Endothelial cell of umbilical vein (primary cell): ENCODE measurements around the gene LRRN1. TPM values are rescaled to one million over a fixed set of nuclear protein-coding genes. Genes with fewer than 3 reads are reported as not detected.
A peak's percentile ranks its signal among the peaks of the same experiment; 100 is the strongest.

ENCODE experiments used
- BruUV-seq: library from RNA; stranded (reverse); fragments of 400-500 nt; replicated peaks from 2 replicates; lab custom pipeline; 2021; lab: Mats Ljungman, UMichigan
- CTCF ChIA-PET: fragments of 300-600, 350-600 bp; sonication (Branson Sonifier 250); formaldehyde crosslinking; loops from one replicate; lab custom pipeline; 2021; ENCODE audit warnings: antibody characterized with exemption, inconsistent platforms; lab: Charles Lee
- POLR2A ChIA-PET: fragments of 300-600, 350-600 bp; sonication (Branson Sonifier 250); formaldehyde crosslinking; loops from one replicate; lab custom pipeline; 2021; ENCODE audit warnings: antibody characterized with exemption, inconsistent platforms; lab: Charles Lee
- DNase-seq: peaks from one replicate; pipeline ENCODE4 v3.0.0-alpha.2; 2011; ENCODE audit warnings: low read depth, low spot score
- FAIRE-seq: peaks from 2 replicates; lab custom pipeline; 2011; peaks lifted over from hg19 to GRCh38; lab: Jason Lieb, UNC
- H2AFZ ChIP-seq: 2 replicates; pipeline ENCODE4 v1.6.0; 2012; ENCODE audit warnings: low read depth, low read length, control low read depth, inconsistent platforms
- H3K27ac ChIP-seq: 2 replicates; pipeline ENCODE4 v1.5.1; 2011; ENCODE audit warnings: low read depth, mild to moderate bottlenecking, control low read depth, low read length, moderate library complexity; ENCODE audit not compliant: insufficient read depth
- H3K27me3 ChIP-seq, 2 experiments: 2 replicates each; pipeline versions ENCODE4 v1.6.0 to v1.6.1; 2011; ENCODE audit warnings: low read length in 2 of 2, mixed read lengths in 1 of 2; ENCODE audit not compliant: control insufficient read depth in 2 of 2, insufficient read depth in 2 of 2
- H3K36me3 ChIP-seq, 2 experiments: 2 replicates in 1 of 2; 3 replicates in 1 of 2; pipeline ENCODE4 v1.5.1; 2011; ENCODE audit warnings: low read length in 2 of 2, mild to moderate bottlenecking in 1 of 2, moderate library complexity in 1 of 2; ENCODE audit not compliant: control insufficient read depth in 2 of 2, insufficient read depth in 2 of 2; ENCODE audit errors: extremely low read depth in 1 of 2
- H3K4me1 ChIP-seq: 3 replicates; pipeline ENCODE4 v1.5.1; 2011; ENCODE audit warnings: mild to moderate bottlenecking, low read length; ENCODE audit not compliant: control insufficient read depth, insufficient read depth; ENCODE audit errors: extremely low read depth
- H3K4me2 ChIP-seq: 2 replicates; pipeline ENCODE4 v1.6.1; 2011; ENCODE audit warnings: low read length, control low read depth, mixed read lengths; ENCODE audit not compliant: insufficient read depth
- H3K4me3 ChIP-seq, 3 experiments: fragments of 200-600 bp in 1 of 3; sonication (generic), shearing (Covaris generic) in 1 of 3; replicated peaks in 1 of 3; 2 replicates each; pipeline ENCODE4 v1.5.1; 2011 to 2016; ENCODE audit warnings: control low read depth in 3 of 3, low read length in 3 of 3, mild to moderate bottlenecking in 2 of 3, inconsistent platforms in 1 of 3, low read depth in 1 of 3, moderate library complexity in 1 of 3; ENCODE audit not compliant: insufficient read depth in 1 of 3
- H3K79me2 ChIP-seq: 2 replicates; pipeline ENCODE4 v1.6.0; 2012; ENCODE audit warnings: low read length, inconsistent platforms; ENCODE audit not compliant: control insufficient read depth, insufficient read depth
- H3K9ac ChIP-seq: replicated peaks from 2 replicates; pipeline ENCODE3; 2011; ENCODE audit warnings: low read length, control low read depth; ENCODE audit not compliant: insufficient read depth; ENCODE audit errors: extremely low read depth
- H3K9me1 ChIP-seq: replicated peaks from 3 replicates; pipeline ENCODE4 v1.6.0; 2011; ENCODE audit warnings: mild to moderate bottlenecking, low read length; ENCODE audit not compliant: control insufficient read depth, insufficient read depth; ENCODE audit errors: extremely low read depth
- H3K9me3 ChIP-seq: replicated peaks from 2 replicates; pipeline ENCODE4 v1.5.1; 2012; ENCODE audit warnings: low read length, inconsistent platforms; ENCODE audit not compliant: control insufficient read depth, insufficient read depth
- H4K20me1 ChIP-seq: replicated peaks from 2 replicates; pipeline ENCODE3; 2011; ENCODE audit warnings: mild to moderate bottlenecking, low read length; ENCODE audit not compliant: control insufficient read depth, insufficient read depth; ENCODE audit errors: extremely low read depth
- CTCF ChIP-seq, 2 donors: IDR thresholded peaks; 1 replicate in 1 of 2; 2 replicates in 1 of 2; pipeline ENCODE4 v1.5.1; 2011; ENCODE audit warnings: low read length in 2 of 2, mild to moderate bottlenecking in 2 of 2, moderate library complexity in 2 of 2, control low read depth in 1 of 2, inconsistent platforms in 1 of 2, low read depth in 1 of 2; ENCODE audit not compliant: insufficient read depth in 1 of 2; ENCODE audit errors: extremely low read depth in 1 of 2
- EZH2 ChIP-seq: IDR thresholded peaks from 2 replicates; pipeline ENCODE4 v1.6.1; 2012; ENCODE audit warnings: borderline replicate concordance, low read depth, mild to moderate bottlenecking, moderate library complexity, low read length, inconsistent platforms; ENCODE audit not compliant: severe bottlenecking
- FOS ChIP-seq: IDR thresholded peaks from 2 replicates; pipeline ENCODE4 v1.6.1; 2011; ENCODE audit warnings: mild to moderate bottlenecking, low read length, moderate library complexity, borderline replicate concordance; ENCODE audit not compliant: insufficient read depth
- JUN ChIP-seq: IDR thresholded peaks from 2 replicates; pipeline ENCODE4 v1.6.1; 2011; ENCODE audit warnings: borderline replicate concordance, low read depth; ENCODE audit not compliant: insufficient read length, insufficient read depth
- POLR2A ChIP-seq: IDR thresholded peaks from 2 replicates; pipeline ENCODE4 v1.6.1; 2012; ENCODE audit warnings: low read depth, mild to moderate bottlenecking, control low read depth, low read length
- dilution Hi-C: fragments of 300-500 bp; cut with MboI; formaldehyde crosslinking; loops from one replicate; pipeline ENCODE4 v1.15.0; 2019; ENCODE audit warnings: low sequenced_read_pairs; ENCODE audit not compliant: extremely low pct_ligation_motif_present
- intact Hi-C: fragments of 100-400 bp; cut with micrococcal nuclease; formaldehyde crosslinking; loops from one replicate; pipeline ENCODE4 v1.10.0; 2022
- polyA plus RNA-seq, 4 experiments: library from polyadenylated mRNA; depleted of rRNA in 3 of 4; stranded (reverse) in 3 of 4; unstranded in 1 of 4; fragments of >200 nt; gene quantifications; 2 replicates each; pipeline versions ENCODE4 v1.2.1 to v1.2.3, GENCODE V29; 2011 to 2012; ENCODE audit warnings: missing spikeins in 1 of 4
- total RNA-seq: library from RNA; stranded (reverse); gene quantifications from 2 replicates; pipeline ENCODE4 v1.2.3, GENCODE V29; 2021

The LRRN1 gene
- total and polyA plus RNA-seq, 2 donors (not counting 3 experiments of a cell fraction or from before 2014, with no cell fraction given), result 0.04 TPM; not detected in 1

- Histone ChIP-seq H4K20me1 (no peaks in the 10 kb centered on the region), H3K27me3 (no peaks in the 10 kb centered on the region), H3K4me3 (no peak overlapping the region), H3K9ac (no peak overlapping the region), H3K36me3 (no peaks in the 10 kb centered on the region), H3K27ac (no peak overlapping the region), H3K4me2 (no peak overlapping the region), H3K4me1 (no peaks in the 10 kb centered on the region), H2AFZ (no peak overlapping the region), H3K79me2 (no peaks in the 10 kb centered on the region), H3K9me3 (peaks cover 3% of the 10 kb centered on the region), H3K9me1 (no peaks in the 10 kb centered on the region)
- intact Hi-C loops (no loop called here), dilution Hi-C loops (no loop called here)
- CTCF ChIA-PET, result no interaction called here
- FAIRE-seq (no peak), DNase-seq (no peak)
- BruUV-seq, result no TSS peak
- POLR2A ChIA-PET, result no interaction called here
- no peak for TF ChIP-seq POLR2A
- no peak for TF ChIP-seq FOS
Observed at GRCh38 chr3:3792391-3792790, 6.8 kb upstream of the LRRN1 start.

- TF ChIP-seq EZH2 (peak; percentile 61), JUN (no peak), CTCF (IDR thresholded peaks at IDR 0.05; ENCODE audit: extremely low read depth in 1 of 2, insufficient read depth in 1 of 2, low read depth in 1 of 2, low read length in 2 of 2) (no peak)
- no peak overlapping the region for H3K4me2 ChIP-seq
- dilution Hi-C loops, result no loop called here
- H3K36me3 ChIP-seq, result no peaks in the 10 kb centered on the region
- H3K9ac ChIP-seq, result no peak overlapping the region
- H2AFZ ChIP-seq, result no peak overlapping the region
- no peaks in the 10 kb centered on the region for H3K9me1 ChIP-seq
- BruUV-seq, result no TSS peak
- H3K9me3 ChIP-seq, result no peaks in the 10 kb centered on the region
- H3K27me3 ChIP-seq, result peaks cover 15 to 30% of the 10 kb centered on the region in 2 experiments
- no peak for DNase-seq
- no peaks in the 10 kb centered on the region for H4K20me1 ChIP-seq
- no peaks in the 10 kb centered on the region for H3K4me1 ChIP-seq
- POLR2A ChIA-PET, result no interaction called here
- CTCF ChIA-PET, result no interaction called here
- no peak for FAIRE-seq
- H3K27ac ChIP-seq, result no peak overlapping the region
- no peaks in the 10 kb centered on the region for H3K79me2 ChIP-seq
- no peak overlapping the region for H3K4me3 ChIP-seq
- intact Hi-C loops, result no loop called here
Observed at GRCh38 chr3:3798631-3799113, 559 bp upstream of the LRRN1 start.
